ENCODE results near the gene AP5B1.

DNA sequence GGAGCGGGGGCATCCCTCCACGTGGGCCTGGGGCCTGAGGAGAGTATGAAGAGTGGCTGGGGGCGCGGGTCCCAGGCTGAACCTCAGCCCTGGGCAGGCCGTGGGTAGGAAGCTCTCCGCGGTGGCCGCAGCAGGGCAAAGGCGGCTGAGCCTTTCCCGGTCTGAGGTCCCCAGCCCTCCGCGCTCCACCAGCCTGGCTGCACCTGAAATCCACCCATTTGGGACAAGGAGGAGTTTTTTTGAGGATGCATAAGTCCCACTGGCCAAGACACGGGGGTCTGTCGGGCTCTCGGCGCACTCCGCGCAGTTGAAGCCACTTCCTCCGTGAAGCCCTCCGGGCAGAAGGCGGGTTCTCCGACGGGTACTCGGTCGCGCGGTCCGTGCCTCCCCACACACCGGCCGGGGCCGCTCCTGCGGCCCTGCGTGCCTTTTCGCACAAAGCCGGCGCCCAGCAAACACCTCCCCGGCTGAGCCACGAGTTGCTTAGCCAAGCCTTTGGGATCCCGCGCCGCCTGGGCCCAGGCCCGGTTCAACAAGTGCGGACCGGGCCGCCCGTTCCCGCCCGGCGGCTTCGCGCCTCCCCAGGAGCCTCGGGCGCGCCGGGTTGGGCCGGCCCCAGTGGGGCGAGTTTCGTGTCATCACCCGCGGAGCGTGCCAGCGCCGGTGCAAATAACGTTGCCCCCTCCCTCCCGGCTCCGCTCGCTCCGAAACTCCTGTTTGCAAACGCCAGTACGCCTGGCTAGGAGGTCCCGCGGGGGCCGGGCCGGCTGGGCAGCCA, 5.4 kb upstream of the AP5B1 start:
- TF ChIP-seq, protein P1, sequence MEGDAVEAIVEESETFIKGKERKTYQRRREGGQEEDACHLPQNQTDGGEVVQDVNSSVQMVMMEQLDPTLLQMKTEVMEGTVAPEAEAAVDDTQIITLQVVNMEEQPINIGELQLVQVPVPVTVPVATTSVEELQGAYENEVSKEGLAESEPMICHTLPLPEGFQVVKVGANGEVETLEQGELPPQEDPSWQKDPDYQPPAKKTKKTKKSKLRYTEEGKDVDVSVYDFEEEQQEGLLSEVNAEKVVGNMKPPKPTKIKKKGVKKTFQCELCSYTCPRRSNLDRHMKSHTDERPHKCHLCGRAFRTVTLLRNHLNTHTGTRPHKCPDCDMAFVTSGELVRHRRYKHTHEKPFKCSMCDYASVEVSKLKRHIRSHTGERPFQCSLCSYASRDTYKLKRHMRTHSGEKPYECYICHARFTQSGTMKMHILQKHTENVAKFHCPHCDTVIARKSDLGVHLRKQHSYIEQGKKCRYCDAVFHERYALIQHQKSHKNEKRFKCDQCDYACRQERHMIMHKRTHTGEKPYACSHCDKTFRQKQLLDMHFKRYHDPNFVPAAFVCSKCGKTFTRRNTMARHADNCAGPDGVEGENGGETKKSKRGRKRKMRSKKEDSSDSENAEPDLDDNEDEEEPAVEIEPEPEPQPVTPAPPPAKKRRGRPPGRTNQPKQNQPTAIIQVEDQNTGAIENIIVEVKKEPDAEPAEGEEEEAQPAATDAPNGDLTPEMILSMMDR (IDR thresholded peaks at IDR 0.05): no peak
- TF ChIP-seq POLR2A (IDR thresholded peaks at IDR 0.05) (no peak), POLR2AphosphoS5 (IDR thresholded peaks at IDR 0.05) (no peak)
